Stimulated activated CD8-positive, alpha-beta memory T cell treated with anti-CD3 and anti-CD28 coated beads, Interleukin-7, amount 100 ng/mL, for 24 hours (primary cell): ENCODE data around the gene PRM3.

Experiments
- DNase-seq: peaks from one replicate; pipeline ENCODE4 v3.0.0-alpha.2; 2020; ENCODE audit warnings: low read depth

The PRM3 gene

GRCh38 chr16:11258553-11259492, 14.6 kb downstream of the PRM3 start:
- DNase-seq = no peak

- DNase-seq = no peak
These were observed 16.1 kb downstream of the PRM3 start for GRCh38 chr16:11257131-11257938.

GRCh38 chr16:11256661-11257130, 16.7 kb downstream of the PRM3 start:
- no peak for DNase-seq

GRCh38 chr16:11255737-11256660, 17.4 kb downstream of the PRM3 start, which contains the start of gene SOCS1:
Gene SOCS1 (minus strand): TSS chr16:11256204. CDS start chr16:11255478, 726 bp downstream.
- peak; percentile 66 for DNase-seq

GRCh38 chr16:11254913-11255736, 18.3 kb downstream of the PRM3 start:
- no peak for DNase-seq

GRCh38 chr16:11253995-11254912, 19.2 kb downstream of the PRM3 start:
- DNase-seq = no peak

GRCh38 chr16:11253009-11253994, 20.1 kb downstream of the PRM3 start:
- DNase-seq = no peak

- no peak for DNase-seq
These were observed 20.9 kb downstream of the PRM3 start for GRCh38 chr16:11252482-11252931.

GRCh38 chr16:11251525-11252481, 21.6 kb downstream of the PRM3 start:
- DNase-seq = peak; percentile 66

- no peak for DNase-seq
These were observed 22.5 kb downstream of the PRM3 start for GRCh38 chr16:11250786-11251524.

GRCh38 chr16:11250091-11250785, 23.2 kb downstream of the PRM3 start:
- no peak for DNase-seq

GRCh38 chr16:11249233-11250061, 24.0 kb downstream of the PRM3 start:
- DNase-seq = no peak

GRCh38 chr16:11248133-11248532, 25.3 kb downstream of the PRM3 start:
- no peak for DNase-seq

GRCh38 chr16:11245988-11246387, 27.4 kb downstream of the PRM3 start:
- DNase-seq = no peak

GRCh38 chr16:11245222-11245737, 28.1 kb downstream of the PRM3 start:
- DNase-seq = no peak
